Endometrial microvascular endothelial cells (primary cell): ENCODE data around the gene SLC25A51. TPM values are rescaled to one million over a fixed set of nuclear protein-coding genes. Genes with fewer than 3 reads are reported as not detected.

Experiments used
- in situ Hi-C: cut with HindIII; loops from 2 replicates; pipeline ENCODE4 v1.10.0; 2017; ENCODE audit warnings: low sequenced_read_pairs, low pct_unique_long_range_greater_than_20kb; ENCODE audit errors: inconsistent ontology term
- total RNA-seq: library from RNA; depleted of rRNA; stranded (reverse); fragments of >200 nt; gene quantifications from one replicate; pipeline ENCODE4 v1.2.3, GENCODE V29; 2015; ENCODE audit errors: inconsistent ontology term

Gene SLC25A51
- 50.9 TPM for total RNA-seq

GRCh38 chr9:37903647-37904444, at the start of gene SLC25A51:
Gene SLC25A51, minus strand, starts transcription at chr9:37904127. Its CDS starts 15,577 bp downstream, at chr9:37888550.
- in situ Hi-C loops: no loop called here

- in situ Hi-C loops: no loop called here
These were observed 49.4 kb upstream of the SLC25A51 start for GRCh38 chr9:37953206-37953774.

GRCh38 chr9:37952731-37953130, 48.8 kb upstream of the SLC25A51 start:
- in situ Hi-C loops: no loop called here

- in situ Hi-C loops: no loop called here
These were observed 47.9 kb upstream of the SLC25A51 start for GRCh38 chr9:37951671-37952449.

GRCh38 chr9:37950561-37950960, 46.6 kb upstream of the SLC25A51 start:
- in situ Hi-C loops: no loop called here

- in situ Hi-C loops: no loop called here
These were observed 45.6 kb upstream of the SLC25A51 start for GRCh38 chr9:37949576-37949975.

- in situ Hi-C loops: no loop called here
These were observed 44.6 kb upstream of the SLC25A51 start for GRCh38 chr9:37948417-37948980.

GRCh38 chr9:37947977-37948376, 44.0 kb upstream of the SLC25A51 start:
- in situ Hi-C loops: no loop called here

- in situ Hi-C loops: no loop called here
These were observed 43.5 kb upstream of the SLC25A51 start for GRCh38 chr9:37947471-37947870.

GRCh38 chr9:37946971-37947370, 43.0 kb upstream of the SLC25A51 start:
- in situ Hi-C loops: no loop called here

GRCh38 chr9:37946041-37946440, 42.1 kb upstream of the SLC25A51 start:
- in situ Hi-C loops: no loop called here

GRCh38 chr9:37944671-37945481, 40.9 kb upstream of the SLC25A51 start:
- in situ Hi-C loops: no loop called here

- in situ Hi-C loops: no loop called here
These were observed 40.3 kb upstream of the SLC25A51 start for GRCh38 chr9:37944266-37944650.

GRCh38 chr9:37943345-37944265, 39.7 kb upstream of the SLC25A51 start:
- in situ Hi-C loops: no loop called here

GRCh38 chr9:37942621-37943344, 38.9 kb upstream of the SLC25A51 start:
- in situ Hi-C loops: no loop called here

- in situ Hi-C loops: no loop called here
These were observed 37.3 kb upstream of the SLC25A51 start for GRCh38 chr9:37941253-37941652.

- in situ Hi-C loops: no loop called here
These were observed 35.7 kb upstream of the SLC25A51 start for GRCh38 chr9:37939575-37940095.
